Measurements from ENCODE around the gene RBM46. TPM values are rescaled to one million over a fixed set of nuclear protein-coding genes. Genes with fewer than 3 reads are reported as not detected.

Gene RBM46
- not detected in 2 replicates for total RNA-seq

- DNase-seq (ENCODE audit: low read depth in 2 of 2): no peak
Observed at GRCh38 chr4:154781126-154781982, at the start of gene RBM46. RBM46 (plus strand) TSS chr4:154781272; CDS start chr4:154796753, 15,481 bp downstream.

GRCh38 chr4:154731756-154732155 is 49.3 kb upstream of the RBM46 start:
- DNase-seq (ENCODE audit: low read depth in 2 of 2): no peak

DNA sequence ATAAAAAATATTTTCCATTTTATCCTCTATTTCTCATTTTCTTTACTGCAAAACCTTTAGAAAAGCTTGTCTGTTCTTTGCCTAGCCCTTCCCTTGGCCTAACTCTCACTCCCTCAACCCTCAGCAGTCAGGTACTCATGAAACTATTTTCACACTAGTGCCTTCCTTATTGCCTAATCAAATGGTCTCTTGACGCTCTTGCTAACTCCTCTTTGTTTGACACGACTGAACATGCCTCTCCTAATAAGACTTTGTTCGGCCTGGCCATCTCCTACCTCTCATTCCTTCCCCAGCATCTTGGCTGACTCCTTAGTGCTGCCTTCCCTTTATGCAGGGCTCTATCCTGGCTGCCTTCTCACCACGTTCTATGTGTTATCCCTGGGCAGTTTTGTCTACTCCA is 48.4 kb upstream of the RBM46 start:
- DNase-seq (ENCODE audit: low read depth in 2 of 2): no peak

DNA sequence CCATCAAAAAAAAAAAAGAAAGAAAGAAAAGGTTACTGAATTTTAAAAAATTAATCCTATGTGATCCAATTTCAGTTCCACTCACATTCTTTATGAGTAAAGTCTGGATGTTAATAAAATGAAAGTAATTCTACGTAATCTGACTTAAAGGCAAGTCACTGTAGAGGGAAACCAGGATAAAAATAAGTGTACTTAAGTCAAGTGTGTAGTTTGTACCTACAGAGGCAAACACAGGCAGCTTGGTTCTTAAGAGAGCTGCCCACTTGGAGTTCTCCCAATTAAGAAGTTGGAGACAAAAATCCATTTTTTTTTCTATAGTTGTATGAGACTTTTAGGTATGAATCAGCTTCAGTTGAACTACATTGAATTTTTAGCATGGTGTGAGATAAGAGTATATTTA is 44.3 kb upstream of the RBM46 start:
- DNase-seq (ENCODE audit: low read depth in 2 of 2): no peak

GRCh38 chr4:154738426-154738825 is 42.6 kb upstream of the RBM46 start:
- DNase-seq (ENCODE audit: low read depth in 2 of 2): peak; percentile 9 to 29

DNA sequence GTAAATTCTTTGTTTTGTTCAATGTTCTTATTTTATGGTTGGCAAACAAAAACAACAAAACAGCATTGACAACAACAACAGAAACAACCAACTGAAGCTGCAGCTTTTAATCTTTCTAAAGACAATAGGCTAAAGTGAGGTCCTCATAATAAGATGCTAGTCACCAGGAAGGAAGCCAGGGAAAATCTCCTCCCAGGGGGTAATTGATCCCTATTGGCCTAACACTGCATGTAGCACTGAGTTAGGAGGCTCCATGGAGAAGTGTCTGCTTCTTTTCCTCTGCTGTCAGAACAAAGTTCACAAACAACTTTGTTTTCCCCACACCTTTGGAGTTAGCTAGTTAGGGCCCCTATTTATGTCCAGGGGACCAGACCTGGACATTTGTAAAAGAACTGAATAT is 42.0 kb upstream of the RBM46 start:
- DNase-seq (ENCODE audit: low read depth in 2 of 2): no peak

DNA sequence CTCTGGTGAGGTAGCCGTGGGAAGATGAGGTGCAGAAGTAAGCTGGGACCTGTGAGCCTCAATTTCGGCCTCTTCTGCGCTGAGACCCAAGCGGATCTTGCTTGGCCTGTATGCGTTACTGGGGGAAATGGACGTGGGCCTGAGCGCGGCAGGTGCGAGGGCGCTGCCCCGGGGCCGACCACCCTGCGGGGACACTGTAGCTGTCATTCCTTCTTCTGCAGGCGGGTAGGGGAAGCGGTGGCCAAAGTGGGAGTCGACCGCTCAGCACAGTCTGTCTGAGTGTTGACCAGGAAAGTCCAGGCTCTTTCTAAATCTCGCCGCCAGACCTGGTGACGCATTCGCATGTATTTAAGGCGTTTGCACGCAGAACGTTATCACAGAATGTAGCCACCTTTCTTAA is 40.6 kb upstream of the RBM46 start:
- no peak for DNase-seq (ENCODE audit: low read depth in 2 of 2)

DNA sequence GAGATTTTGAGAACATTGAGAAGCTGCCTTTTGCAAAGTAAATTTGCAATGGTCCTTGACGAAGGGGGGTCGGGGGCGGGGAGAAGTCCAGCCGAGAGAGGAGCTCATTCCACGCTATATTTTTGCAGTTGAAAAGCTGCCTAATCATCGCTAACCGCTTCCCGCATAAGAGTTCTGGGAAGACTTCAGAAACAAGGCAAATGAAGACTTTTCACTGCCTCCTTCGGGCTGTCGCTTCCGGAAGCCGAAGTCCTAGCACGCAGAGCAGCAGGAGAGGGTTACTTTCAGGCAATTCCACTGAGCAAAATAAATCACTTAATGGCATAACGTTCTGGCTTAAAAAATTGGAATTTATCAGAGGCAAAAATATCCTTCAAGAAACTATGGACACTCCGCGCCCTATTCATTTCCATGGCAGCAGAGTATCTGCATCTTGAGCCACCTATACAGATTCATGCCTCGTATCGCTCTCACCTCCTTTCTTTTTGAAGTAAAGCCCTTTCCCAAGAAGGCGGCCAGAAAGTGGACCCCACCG is 39.9 kb upstream of the RBM46 start:
- no peak for DNase-seq (ENCODE audit: low read depth in 2 of 2)

DNA sequence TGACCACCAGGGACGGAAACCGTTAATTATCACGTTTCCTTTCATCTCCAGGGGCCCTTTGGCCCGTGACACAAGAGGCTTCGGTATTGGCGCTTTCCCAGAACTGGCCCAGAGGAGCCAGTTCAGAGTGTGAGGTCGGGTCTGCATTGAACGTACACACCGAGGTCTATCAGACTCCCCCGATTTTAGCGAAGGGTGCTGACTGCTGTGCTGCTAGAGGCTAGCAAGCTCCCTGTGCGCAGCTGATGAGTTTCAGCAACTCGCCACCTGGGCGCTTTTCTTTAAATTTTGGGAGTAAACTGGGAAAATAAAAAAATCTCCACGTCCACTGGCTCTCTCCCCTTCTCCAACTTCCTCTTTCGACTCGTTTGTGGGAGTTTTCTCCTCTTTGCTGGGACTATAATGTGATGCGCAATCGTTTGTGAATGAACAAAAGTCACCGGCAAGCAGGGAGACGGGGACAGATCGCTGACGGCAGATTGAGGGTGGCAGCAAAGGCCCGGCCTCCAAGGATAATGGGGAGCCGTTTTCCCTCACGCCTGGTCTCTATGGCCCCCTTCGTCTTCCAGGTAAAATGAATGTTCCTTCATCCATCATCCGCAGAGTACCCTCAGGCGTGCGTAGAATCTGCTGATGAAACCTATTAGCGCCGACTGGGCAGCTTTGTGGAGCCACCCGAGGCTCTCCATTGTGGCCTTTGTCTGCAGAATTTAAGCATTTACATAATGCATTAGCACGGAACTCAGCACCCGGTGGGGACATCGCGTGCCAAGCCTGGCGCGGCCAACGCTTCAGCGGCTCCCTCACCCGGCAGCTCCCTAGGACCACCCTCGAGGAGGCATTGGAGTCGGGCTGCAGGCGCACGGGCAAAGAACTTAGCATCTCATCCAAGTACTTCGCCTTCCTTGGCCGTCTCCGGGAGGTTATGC is 38.9 kb upstream of the RBM46 start:
- no peak for DNase-seq (ENCODE audit: low read depth in 2 of 2)

DNA sequence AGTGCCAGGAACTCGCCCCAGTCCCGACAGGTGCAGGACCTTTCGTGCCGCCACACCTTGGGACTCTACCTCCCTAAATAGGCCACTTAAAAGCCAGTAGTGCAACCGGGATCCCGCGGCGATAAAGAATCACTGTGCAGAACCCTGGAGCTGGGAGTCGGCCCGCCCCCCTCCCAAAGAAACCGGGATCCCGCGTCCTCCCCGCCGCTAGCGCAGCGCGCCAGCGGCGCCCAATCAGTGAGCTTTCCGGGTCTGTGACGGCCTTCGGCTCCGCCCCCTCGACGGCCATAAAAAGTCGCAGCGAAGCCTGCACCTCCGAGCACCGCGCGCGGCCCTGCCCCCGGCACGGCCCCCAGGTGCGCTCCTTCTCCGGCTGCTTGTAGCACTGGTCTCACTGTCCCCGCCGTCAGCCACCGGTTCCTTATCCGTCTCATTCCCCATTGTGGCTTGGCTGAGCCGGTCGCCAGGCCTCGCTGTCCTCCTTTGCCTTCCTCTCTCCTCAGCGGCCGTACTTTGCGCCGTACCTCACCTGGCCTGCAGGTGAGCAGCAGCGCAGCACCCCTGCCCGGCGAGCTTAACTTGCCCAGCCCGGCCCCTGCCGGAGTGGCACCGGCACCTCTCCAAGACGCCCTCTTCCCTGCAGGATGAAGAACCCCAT is 37.3 kb upstream of the RBM46 start, which contains the start of gene LRAT:
LRAT (plus strand) TSS at position 318 of the 658 bp plus-strand sequence; CDS start at position 645, 327 bp downstream.
- peak in 1 of 2 donors; percentile 12 for DNase-seq (ENCODE audit: low read depth in 2 of 2)

DNA sequence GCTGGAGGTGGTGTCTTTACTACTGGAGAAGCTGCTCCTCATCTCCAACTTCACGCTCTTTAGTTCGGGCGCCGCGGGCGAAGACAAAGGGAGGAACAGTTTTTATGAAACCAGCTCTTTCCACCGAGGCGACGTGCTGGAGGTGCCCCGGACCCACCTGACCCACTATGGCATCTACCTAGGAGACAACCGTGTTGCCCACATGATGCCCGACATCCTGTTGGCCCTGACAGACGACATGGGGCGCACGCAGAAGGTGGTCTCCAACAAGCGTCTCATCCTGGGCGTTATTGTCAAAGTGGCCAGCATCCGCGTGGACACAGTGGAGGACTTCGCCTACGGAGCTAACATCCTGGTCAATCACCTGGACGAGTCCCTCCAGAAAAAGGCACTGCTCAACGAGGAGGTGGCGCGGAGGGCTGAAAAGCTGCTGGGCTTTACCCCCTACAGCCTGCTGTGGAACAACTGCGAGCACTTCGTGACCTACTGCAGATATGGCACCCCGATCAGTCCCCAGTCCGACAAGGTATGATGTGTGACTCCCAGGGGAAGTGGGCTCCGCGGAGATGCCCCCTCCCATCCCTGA is 36.6 kb upstream of the RBM46 start:
- no peak for DNase-seq (ENCODE audit: low read depth in 2 of 2)

GRCh38 chr4:154757713-154758112 is 23.4 kb upstream of the RBM46 start:
- DNase-seq (ENCODE audit: low read depth in 2 of 2): no peak

GRCh38 chr4:154760895-154761294 is 20.2 kb upstream of the RBM46 start:
- no peak for DNase-seq (ENCODE audit: low read depth in 2 of 2)

DNA sequence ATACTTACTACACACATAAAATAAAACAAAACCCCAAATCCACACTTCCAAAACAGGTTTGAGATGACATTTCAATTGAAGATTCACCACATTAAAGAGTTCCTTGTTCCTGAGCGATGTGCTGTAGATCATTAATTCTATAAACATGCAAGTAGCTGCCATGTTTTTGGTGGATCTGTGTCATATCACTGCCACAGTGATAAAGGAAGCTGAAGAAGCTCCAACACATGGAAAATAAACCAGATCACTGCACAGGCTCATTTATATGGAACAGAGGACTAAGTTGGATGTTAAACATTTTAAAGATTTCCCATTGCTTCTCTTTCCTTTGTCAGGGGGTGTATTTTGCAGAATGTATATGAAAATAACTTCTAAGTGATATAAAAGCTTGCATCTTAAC is 2.8 kb upstream of the RBM46 start:
- no peak for DNase-seq (ENCODE audit: low read depth in 2 of 2)

DNA sequence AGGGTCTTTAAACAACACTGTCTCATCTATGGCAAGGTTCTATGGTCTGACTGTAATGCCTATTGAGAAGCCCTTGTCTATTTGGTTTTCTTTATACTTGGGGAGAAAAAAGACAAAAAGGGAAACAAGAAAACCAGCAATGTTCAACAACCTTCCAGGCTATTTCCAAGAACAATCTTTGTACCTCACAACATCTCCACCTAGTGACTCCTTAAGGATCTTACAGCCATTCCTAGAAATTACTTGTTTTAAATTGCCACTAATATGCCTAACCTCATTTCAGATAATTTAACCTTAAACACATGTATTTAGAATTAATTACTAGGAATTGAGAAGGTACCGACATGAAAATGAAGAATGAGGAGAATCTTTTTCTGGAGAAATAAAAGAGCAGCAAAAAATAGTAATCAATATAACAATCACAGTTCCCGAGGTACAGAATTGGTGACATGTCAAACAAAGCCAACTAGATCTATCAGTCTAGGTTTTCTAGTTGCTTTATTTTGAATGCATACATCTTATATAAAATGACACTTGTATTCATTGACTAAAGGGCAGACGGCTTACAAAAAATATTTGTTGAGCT is 1.6 kb upstream of the RBM46 start:
- peak; percentile 9 to 28 for DNase-seq (ENCODE audit: low read depth in 2 of 2)

GRCh38 chr4:154781983-154782293 is 866 bp downstream of the RBM46 start:
- DNase-seq (ENCODE audit: low read depth in 2 of 2): no peak

DNA sequence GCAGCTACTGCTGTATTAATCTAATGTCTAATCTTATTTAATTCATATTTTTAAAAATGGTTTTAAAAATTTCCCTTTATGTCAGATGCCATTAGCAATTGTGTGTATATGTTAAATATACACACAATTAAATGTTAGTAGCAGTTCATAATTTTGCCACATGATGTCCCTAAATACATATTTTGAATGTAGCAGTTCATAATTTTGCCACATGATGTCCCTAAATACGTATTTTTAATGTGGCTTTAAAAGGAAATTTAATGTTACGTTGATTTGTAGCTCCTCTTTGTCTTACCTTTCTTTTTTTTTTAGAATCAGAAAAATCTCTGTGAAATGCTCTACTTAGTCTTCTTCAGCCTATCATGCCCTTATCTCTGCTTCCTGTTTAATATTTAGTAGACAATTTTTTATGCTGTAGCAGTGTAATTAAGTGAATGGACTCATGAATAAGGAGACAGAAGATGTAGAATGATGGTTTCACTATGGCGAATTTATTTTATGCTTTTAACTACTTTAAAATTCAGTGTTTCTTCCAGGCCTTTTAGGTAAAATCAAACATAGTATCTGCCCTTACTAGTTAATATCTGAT is 26.1 kb downstream of the RBM46 start:
- DNase-seq (ENCODE audit: low read depth in 2 of 2): peak; percentile 38 to 48

GRCh38 chr4:154818230-154818629 is 37.2 kb downstream of the RBM46 start:
- no peak for DNase-seq (ENCODE audit: low read depth in 2 of 2)

DNA sequence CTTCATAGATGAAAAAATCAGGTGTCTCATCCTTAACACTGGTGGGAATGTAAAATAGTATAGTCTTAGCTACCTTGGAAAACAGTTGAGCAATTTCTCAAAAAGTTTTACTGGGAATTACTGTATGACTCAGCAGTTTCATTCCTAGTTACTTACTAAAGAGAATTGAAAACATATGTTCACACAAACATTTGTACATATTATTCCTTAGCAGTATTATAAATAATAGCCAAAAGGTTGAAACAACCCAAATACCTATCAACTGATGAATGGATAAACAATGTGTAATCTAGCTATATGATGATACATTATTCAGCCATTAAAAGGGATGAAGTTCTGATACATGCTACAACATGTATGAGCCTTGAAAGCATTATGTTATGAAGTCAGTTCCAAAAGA is 41.7 kb downstream of the RBM46 start:
- no peak for DNase-seq (ENCODE audit: low read depth in 2 of 2)

DNA sequence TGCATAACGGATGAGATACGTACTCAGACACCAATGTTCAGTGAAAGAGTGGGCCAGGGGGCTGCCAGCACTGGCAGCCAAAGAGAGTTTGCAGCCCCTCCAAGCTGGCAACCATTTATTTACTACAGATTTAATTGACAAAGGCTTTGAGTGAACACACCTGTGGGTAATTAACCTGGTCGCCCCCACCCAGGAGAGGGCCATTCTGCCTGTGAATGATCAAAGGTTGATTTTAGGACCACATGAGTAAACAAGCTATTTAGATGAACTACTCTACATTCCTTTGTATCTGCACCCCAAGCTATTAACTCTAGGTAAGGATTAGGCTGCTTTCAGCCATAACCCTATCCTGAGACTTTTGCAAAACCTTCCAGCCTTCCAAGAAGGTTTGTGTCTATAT is 55.0 kb downstream of the RBM46 start:
- no peak for DNase-seq (ENCODE audit: low read depth in 2 of 2)

- DNase-seq (ENCODE audit: low read depth in 2 of 2): no peak
Observed at GRCh38 chr4:154836513-154836912, 55.4 kb downstream of the RBM46 start.

All from dermis microvascular lymphatic vessel endothelial cell (primary cell).